ENCODE results near the gene CAPZB.

CAPZB gene

DNA sequence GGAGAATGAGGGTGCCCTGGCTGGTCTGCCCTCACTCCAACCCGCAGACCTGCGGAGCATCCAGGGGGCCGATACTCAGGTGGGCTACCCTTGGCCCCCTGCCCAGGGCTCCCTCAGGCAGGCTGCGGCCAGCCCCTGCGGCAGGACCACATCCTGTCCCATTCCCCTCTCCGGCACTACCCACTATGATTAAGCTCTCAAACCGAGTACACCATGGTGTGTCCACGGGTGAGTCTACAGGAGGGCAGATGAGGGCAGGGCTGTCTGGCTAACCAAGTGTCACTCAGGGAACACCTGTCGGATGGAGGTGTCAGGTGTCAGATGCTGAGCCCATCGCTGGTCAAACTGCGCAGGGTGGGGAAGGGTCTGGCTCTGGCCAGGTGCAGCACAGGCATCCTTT is 126.0 kb downstream of the CAPZB start:
- DNase-seq (ENCODE audit: low read depth), result no peak
- H3K4me3 ChIP-seq (ENCODE audit: low read depth, low read length), result no peak overlapping the region
- TF ChIP-seq POLR2A (IDR thresholded peaks at IDR 0.05; ENCODE audit: extremely low read depth, insufficient read length) (no peak), MYC (IDR thresholded peaks at IDR 0.05; ENCODE audit: low read depth, low read length) (no peak)
- TF ChIP-seq, protein P1, sequence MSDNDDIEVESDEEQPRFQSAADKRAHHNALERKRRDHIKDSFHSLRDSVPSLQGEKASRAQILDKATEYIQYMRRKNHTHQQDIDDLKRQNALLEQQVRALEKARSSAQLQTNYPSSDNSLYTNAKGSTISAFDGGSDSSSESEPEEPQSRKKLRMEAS (IDR thresholded peaks at IDR 0.05; ENCODE audit: low read depth, low read length), result no peak
- TF ChIP-seq, protein P2, sequence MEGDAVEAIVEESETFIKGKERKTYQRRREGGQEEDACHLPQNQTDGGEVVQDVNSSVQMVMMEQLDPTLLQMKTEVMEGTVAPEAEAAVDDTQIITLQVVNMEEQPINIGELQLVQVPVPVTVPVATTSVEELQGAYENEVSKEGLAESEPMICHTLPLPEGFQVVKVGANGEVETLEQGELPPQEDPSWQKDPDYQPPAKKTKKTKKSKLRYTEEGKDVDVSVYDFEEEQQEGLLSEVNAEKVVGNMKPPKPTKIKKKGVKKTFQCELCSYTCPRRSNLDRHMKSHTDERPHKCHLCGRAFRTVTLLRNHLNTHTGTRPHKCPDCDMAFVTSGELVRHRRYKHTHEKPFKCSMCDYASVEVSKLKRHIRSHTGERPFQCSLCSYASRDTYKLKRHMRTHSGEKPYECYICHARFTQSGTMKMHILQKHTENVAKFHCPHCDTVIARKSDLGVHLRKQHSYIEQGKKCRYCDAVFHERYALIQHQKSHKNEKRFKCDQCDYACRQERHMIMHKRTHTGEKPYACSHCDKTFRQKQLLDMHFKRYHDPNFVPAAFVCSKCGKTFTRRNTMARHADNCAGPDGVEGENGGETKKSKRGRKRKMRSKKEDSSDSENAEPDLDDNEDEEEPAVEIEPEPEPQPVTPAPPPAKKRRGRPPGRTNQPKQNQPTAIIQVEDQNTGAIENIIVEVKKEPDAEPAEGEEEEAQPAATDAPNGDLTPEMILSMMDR (IDR thresholded peaks at IDR 0.05; ENCODE audit: low read depth, low read length), result no peak

DNA sequence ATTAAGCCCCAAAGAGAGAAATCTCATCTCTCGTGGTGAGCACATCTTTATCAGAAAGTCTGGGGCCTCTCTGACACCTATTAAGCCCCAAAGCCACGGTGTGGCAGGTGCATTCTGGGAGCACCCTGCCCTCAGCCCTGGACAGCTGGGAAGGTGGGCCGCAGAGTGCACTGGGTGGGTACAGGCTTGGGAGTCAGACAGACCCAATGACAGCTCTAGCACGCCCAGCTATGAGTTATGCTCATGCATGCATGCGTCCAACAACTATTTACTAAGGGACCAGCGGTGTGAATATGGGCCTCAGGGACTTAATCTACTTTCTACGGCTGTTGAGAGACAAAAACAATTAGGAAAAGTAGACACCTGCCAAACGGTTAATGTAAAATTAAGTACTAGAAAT is 126.6 kb downstream of the CAPZB start:
- no peak for TF ChIP-seq POLR2A (IDR thresholded peaks at IDR 0.05; ENCODE audit: extremely low read depth, insufficient read length)
- TF ChIP-seq, protein P2 (IDR thresholded peaks at IDR 0.05; ENCODE audit: low read depth, low read length), result no peak
- TF ChIP-seq MYC (IDR thresholded peaks at IDR 0.05; ENCODE audit: low read depth, low read length), result no peak
- TF ChIP-seq, protein P1 (IDR thresholded peaks at IDR 0.05; ENCODE audit: low read depth, low read length), result no peak
- no peak for DNase-seq (ENCODE audit: low read depth)
- H3K4me3 ChIP-seq (ENCODE audit: low read depth, low read length), result no peak overlapping the region

DNA sequence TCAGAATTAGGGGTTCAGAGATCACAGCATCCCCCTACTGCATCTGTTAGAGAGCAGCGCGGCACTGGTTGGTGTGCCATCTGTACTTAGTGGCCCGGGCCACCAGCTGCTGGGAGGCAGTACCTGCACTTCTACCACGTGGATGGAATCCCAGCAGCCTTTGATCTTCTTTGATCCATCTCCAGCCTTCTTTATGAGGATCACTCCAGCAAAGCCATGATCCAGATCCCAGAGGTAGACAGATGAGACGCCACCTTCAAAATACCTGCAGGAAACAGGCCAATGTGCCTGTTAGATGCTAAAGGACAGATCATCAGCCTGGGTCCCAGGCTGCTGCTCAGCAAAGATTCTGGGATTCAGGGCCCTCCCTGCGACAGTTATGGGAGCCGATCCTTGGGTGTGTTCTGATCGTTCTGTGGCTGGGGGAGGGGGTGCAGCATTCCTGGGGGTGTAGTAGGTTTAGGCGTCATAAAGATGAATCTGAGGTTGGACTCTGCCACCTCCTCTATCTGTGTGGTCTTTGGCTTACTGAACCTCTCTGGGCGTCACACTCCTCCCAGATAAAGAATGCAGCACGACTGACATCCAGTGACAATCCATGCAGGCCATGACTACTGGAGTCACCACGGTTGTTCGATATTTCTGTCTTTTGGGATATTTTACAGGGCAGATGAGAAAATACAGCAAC is 127.9 kb downstream of the CAPZB start:
- no peak overlapping the region for H3K4me3 ChIP-seq (ENCODE audit: low read depth, low read length)
- TF ChIP-seq, protein P2 (IDR thresholded peaks at IDR 0.05; ENCODE audit: low read depth, low read length), result no peak
- TF ChIP-seq POLR2A (IDR thresholded peaks at IDR 0.05; ENCODE audit: extremely low read depth, insufficient read length), result no peak
- TF ChIP-seq MYC (IDR thresholded peaks at IDR 0.05; ENCODE audit: low read depth, low read length), result no peak
- TF ChIP-seq, protein P1 (IDR thresholded peaks at IDR 0.05; ENCODE audit: low read depth, low read length), result no peak
- DNase-seq (ENCODE audit: low read depth), result no peak

DNA sequence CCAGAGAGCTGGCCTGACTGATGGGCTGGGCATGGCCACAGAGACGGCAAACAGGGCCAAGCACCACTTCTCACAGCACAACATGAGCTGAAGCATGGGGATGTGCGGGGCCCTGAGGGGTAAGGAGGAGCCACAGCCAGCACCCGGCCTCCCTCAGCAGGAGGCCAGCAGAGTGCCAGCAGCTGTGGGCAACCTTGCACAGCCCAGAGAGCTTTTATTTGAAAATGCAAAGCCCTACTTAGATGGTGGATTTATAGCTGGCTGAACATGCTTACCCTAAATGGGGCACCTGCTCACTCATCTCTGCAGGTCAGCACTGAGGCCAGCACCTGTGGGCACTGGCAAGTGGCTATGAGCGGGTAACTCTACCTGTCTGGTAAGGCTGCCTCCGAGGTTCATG is 129.1 kb downstream of the CAPZB start:
- H3K4me3 ChIP-seq (ENCODE audit: low read depth, low read length), result no peak overlapping the region
- no peak for DNase-seq (ENCODE audit: low read depth)
- TF ChIP-seq, protein P2 (IDR thresholded peaks at IDR 0.05; ENCODE audit: low read depth, low read length), result no peak
- TF ChIP-seq MYC (IDR thresholded peaks at IDR 0.05; ENCODE audit: low read depth, low read length), result no peak
- no peak for TF ChIP-seq POLR2A (IDR thresholded peaks at IDR 0.05; ENCODE audit: extremely low read depth, insufficient read length)
- TF ChIP-seq, protein P1 (IDR thresholded peaks at IDR 0.05; ENCODE audit: low read depth, low read length), result no peak

DNA sequence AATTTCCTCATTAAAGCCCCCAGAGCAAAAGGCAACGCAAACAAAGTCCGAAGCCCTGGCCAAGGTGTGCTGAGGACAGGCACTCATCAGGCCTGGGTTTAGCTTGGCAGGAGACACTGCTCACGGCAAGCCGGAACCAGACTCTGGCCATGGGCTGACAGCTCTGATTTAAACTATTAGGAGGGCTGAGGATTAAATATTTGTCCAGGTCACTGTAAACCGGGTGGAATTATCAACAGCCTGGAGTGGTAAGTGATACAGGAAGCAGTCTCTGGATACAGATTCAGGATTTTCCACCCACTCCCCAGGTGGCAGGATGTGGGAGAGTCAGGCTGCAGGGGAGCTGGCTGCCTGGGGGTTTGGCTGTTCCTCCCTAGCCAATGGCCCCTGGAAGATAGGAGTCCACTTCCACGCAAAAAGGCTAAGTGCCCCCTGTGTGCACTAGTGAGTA is 130.8 kb downstream of the CAPZB start:
- DNase-seq (ENCODE audit: low read depth), result no peak
- no peak overlapping the region for H3K4me3 ChIP-seq (ENCODE audit: low read depth, low read length)
- TF ChIP-seq POLR2A (IDR thresholded peaks at IDR 0.05; ENCODE audit: extremely low read depth, insufficient read length), result no peak
- TF ChIP-seq, protein P2 (IDR thresholded peaks at IDR 0.05; ENCODE audit: low read depth, low read length), result no peak

All from NB4 (cell line).